Activated naive CD4-positive, alpha-beta T cell treated with anti-CD3 and anti-CD28 coated beads, Interleukin-2, amount 10 ng/mL, durations not matched to agents 7 days and 5 days (primary cell): ENCODE data around the gene NUDT22.

Experiments used
- CTCF ChIA-PET: fragments of 350-600 bp; sonication (Branson Sonifier 250); formaldehyde crosslinking; loops from one replicate; lab custom pipeline; 2021; ENCODE audit warnings: antibody characterized with exemption; lab: Charles Lee
- DNase-seq: peaks from one replicate; pipeline ENCODE4 v3.0.0-alpha.2; 2020
- H3K27ac Mint-ChIP-seq: one replicate; pipeline ENCODE4 v1.8.0; 2021; ENCODE audit warnings: mild to moderate bottlenecking, moderate library complexity, mixed read lengths
- H3K27me3 Mint-ChIP-seq: one replicate; pipeline ENCODE4 v1.8.0; 2021; ENCODE audit warnings: mild to moderate bottlenecking, mixed read lengths
- H3K36me3 Mint-ChIP-seq: one replicate; pipeline ENCODE4 v1.8.0; 2021; ENCODE audit warnings: mixed read lengths
- H3K4me1 Mint-ChIP-seq: one replicate; pipeline ENCODE4 v1.8.0; 2021; ENCODE audit warnings: mixed read lengths
- H3K4me3 Mint-ChIP-seq: one replicate; pipeline ENCODE4 v1.8.0; 2021; ENCODE audit warnings: mild to moderate bottlenecking, moderate library complexity, mixed read lengths
- H3K9me3 Mint-ChIP-seq: one replicate; pipeline ENCODE4 v1.8.0; 2021; ENCODE audit warnings: mixed read lengths

The NUDT22 gene

GRCh38 chr11:64225608-64226506 lies at the start of gene NUDT22, which contains the start of gene TRPT1:
Gene NUDT22 (plus strand): TSS chr11:64226274. CDS start chr11:64226653, 379 bp downstream.
Gene TRPT1 (minus strand): TSS chr11:64226186. CDS start chr11:64225860, 326 bp downstream.
- CTCF ChIA-PET = interaction anchor here (1.1 to 5.1 kb wide), 6 partner anchors 10 to 24 kb away, joined by 3 to 48 read pairs (median 6); partner anchors contain the start of genes FERMT3 and FKBP2
- Mint-ChIP-seq H3K9me3 (no peaks in the 10 kb centered on the region), H3K4me3 (peak within 1 kb of the TSS; percentile 86), H3K4me1 (peaks cover 46% of the 10 kb centered on the region), H3K27ac (peak within 1 kb of the TSS; percentile 87), H3K27me3 (no peaks in the 10 kb centered on the region), H3K36me3 (peaks cover 15% of the 10 kb centered on the region)
- DNase-seq = peak; percentile 95

DNA sequence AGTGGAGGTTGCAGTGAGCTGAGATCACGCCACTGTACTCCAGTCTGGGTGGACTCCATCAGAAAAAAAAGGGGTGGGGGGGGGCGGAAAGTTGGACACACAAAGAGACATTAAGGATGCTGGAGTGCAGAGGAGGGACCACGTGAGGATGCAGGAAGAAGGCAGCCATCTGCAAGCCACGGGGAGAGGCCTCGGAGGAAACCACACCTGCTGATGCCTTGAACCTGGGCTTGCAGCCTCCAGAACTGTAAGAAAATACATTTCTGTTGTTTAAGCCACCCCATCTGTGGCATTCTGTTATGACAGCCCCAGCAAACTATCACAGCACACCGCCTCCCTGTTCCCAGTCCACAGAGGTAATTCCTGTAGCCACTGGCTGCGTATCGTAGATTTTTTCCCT lies 49.3 kb upstream of the NUDT22 start:
- H3K36me3 Mint-ChIP-seq = peaks cover 18% of the 10 kb centered on the region
- peak; percentile 51 for DNase-seq
- H3K4me1 Mint-ChIP-seq = peaks cover 32% of the 10 kb centered on the region
- H3K27ac Mint-ChIP-seq = peak overlapping the region; percentile 83
- no peaks in the 10 kb centered on the region for H3K27me3 Mint-ChIP-seq
- H3K4me3 Mint-ChIP-seq = no peak overlapping the region
- peaks cover 6% of the 10 kb centered on the region for H3K9me3 Mint-ChIP-seq
- CTCF ChIA-PET = no interaction called here

GRCh38 chr11:64178203-64178602 lies 47.9 kb upstream of the NUDT22 start:
- Mint-ChIP-seq H3K27ac (no peak overlapping the region), H3K4me1 (peaks cover 41% of the 10 kb centered on the region), H3K36me3 (peaks cover 18% of the 10 kb centered on the region), H3K4me3 (no peak overlapping the region), H3K27me3 (no peaks in the 10 kb centered on the region), H3K9me3 (peaks cover 6% of the 10 kb centered on the region)
- CTCF ChIA-PET = no interaction called here
- DNase-seq = no peak

DNA sequence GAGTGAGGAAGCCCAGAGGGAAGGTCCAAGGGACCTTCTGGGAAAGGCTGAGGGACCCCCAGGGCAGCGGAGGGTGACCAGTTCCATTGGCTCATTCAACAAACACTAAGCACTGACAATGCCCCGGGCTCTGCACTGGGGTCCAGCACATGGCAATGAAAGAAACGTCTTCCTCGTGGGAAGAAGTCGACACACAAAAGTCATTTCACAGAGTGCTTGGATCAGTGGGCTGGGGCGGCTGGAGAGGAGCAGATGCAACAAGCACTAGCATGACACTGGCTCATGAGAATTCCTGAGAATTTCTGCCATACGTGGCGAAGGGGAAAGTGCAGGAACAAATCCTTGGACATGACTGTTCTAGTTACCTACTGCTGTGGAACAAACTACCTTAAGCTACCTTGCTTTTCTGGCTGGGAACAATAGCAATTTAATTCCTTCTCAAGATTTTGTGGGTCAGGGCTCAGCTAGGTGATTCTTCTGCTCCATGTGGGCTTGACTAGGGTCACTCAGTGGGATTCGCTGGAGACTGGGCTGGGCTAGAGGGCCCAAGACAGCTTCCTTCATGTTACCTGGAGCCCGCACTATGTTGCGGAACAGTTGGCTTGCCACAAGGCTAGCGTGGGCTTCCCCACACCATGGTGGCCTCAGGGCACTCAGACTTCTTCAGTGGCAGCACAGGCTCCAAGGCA lies 47.0 kb upstream of the NUDT22 start:
- Mint-ChIP-seq H3K27ac (no peak overlapping the region), H3K4me1 (peaks cover 50% of the 10 kb centered on the region), H3K36me3 (peaks cover 16% of the 10 kb centered on the region), H3K4me3 (no peak overlapping the region), H3K9me3 (peaks cover 1% of the 10 kb centered on the region), H3K27me3 (no peaks in the 10 kb centered on the region)
- no peak for DNase-seq
- CTCF ChIA-PET = no interaction called here

- Mint-ChIP-seq H3K4me1 (peaks cover 59% of the 10 kb centered on the region), H3K4me3 (no peak overlapping the region), H3K36me3 (peaks cover 14% of the 10 kb centered on the region), H3K27ac (no peak overlapping the region), H3K27me3 (no peaks in the 10 kb centered on the region), H3K9me3 (no peaks in the 10 kb centered on the region)
- CTCF ChIA-PET = interaction anchor here (1.1 to 1.3 kb wide), 3 partner anchors 26 to 137 kb away, joined by 3 to 5 read pairs (median 3); partner anchors contain the start of genes FERMT3, PRDX5 and TRMT112
- no peak for DNase-seq
Measured at GRCh38 chr11:64180891-64181290, 45.2 kb upstream of the NUDT22 start.

GRCh38 chr11:64181506-64182411 lies 44.3 kb upstream of the NUDT22 start:
- no peak overlapping the region for H3K4me3 Mint-ChIP-seq
- H3K36me3 Mint-ChIP-seq = peaks cover 15% of the 10 kb centered on the region
- peaks cover 55% of the 10 kb centered on the region for H3K4me1 Mint-ChIP-seq
- CTCF ChIA-PET = interaction anchor here (0.7 to 1.3 kb wide), 5 partner anchors 22 to 136 kb away, joined by 3 to 5 read pairs (median 3); partner anchors contain the start of genes FERMT3, PRDX5 and TRMT112
- DNase-seq = peak; percentile 72
- no peaks in the 10 kb centered on the region for H3K9me3 Mint-ChIP-seq
- no peaks in the 10 kb centered on the region for H3K27me3 Mint-ChIP-seq
- no peak overlapping the region for H3K27ac Mint-ChIP-seq

GRCh38 chr11:64183890-64184289 lies 42.2 kb upstream of the NUDT22 start:
- H3K27me3 Mint-ChIP-seq = no peaks in the 10 kb centered on the region
- peak overlapping the region; percentile 3 for H3K27ac Mint-ChIP-seq
- peaks cover 8% of the 10 kb centered on the region for H3K36me3 Mint-ChIP-seq
- DNase-seq = no peak
- H3K4me1 Mint-ChIP-seq = peaks cover 45% of the 10 kb centered on the region
- H3K4me3 Mint-ChIP-seq = peak overlapping the region; percentile 23
- CTCF ChIA-PET = interaction anchor here (1.4 kb wide), 1 partner anchor 184 kb away, joined by 5 read pairs; no protein-coding TSS in a partner anchor
- no peaks in the 10 kb centered on the region for H3K9me3 Mint-ChIP-seq

- Mint-ChIP-seq H3K4me1 (peaks cover 51% of the 10 kb centered on the region), H3K36me3 (peaks cover 10% of the 10 kb centered on the region), H3K4me3 (peak overlapping the region; percentile 99), H3K9me3 (no peaks in the 10 kb centered on the region), H3K27me3 (no peaks in the 10 kb centered on the region), H3K27ac (peak overlapping the region; percentile 99)
- DNase-seq = no peak
- CTCF ChIA-PET = interaction anchor here (0.7 to 2.5 kb wide), 5 partner anchors 20 to 185 kb away, joined by 3 to 9 read pairs (median 3); partner anchors contain the start of gene FERMT3
Measured at GRCh38 chr11:64185175-64185692, 40.8 kb upstream of the NUDT22 start.

DNA sequence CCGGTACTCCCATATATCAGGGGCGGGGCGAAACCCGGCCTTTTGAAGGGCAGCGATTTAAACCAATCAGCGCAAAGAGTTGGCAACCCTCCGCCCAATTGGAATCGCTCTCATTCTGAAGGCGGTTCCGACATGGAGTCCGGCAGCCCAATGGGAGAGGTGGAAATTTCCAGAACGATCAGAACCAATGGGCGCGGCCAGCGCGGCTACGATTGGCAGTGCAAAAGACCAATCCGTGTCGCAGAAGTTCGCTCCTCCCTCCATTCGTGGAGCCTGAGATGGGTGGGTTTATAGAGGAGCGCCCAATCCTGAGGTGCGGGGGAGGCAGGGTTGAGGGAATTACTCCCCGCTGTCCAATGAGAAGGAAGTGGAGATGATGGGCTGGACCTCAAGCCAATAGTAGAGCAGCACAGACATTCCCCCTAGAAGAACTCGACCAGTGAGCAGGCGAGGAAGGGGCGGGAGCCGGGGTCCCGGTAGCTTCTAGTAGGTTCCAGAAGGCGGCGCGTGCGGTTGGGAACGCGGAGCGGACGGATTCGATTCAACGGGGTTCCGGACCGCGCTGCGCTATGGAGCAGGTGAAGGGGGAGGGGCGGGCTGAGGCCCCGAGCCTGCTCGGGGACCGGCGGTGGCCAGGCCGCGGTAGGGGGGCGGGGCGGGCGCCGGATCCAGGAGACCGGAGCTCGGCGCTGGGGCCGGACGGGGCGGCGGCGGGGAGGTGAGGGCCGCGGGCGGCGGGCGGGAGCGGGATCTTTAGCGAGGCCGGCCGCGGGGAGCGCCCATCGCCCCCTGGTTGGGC lies 40.2 kb upstream of the NUDT22 start, which contains the start of gene STIP1:
TSS of gene STIP1 (plus strand) at position 479 of the 799 bp plus-strand sequence. CDS start at position 570, 91 bp downstream.
- peaks cover 53% of the 10 kb centered on the region for H3K4me1 Mint-ChIP-seq
- CTCF ChIA-PET = interaction anchor here (1.0 to 2.5 kb wide), 2 partner anchors 20 to 21 kb away, joined by 3 to 9 read pairs; partner anchors contain the start of gene FERMT3

DNA sequence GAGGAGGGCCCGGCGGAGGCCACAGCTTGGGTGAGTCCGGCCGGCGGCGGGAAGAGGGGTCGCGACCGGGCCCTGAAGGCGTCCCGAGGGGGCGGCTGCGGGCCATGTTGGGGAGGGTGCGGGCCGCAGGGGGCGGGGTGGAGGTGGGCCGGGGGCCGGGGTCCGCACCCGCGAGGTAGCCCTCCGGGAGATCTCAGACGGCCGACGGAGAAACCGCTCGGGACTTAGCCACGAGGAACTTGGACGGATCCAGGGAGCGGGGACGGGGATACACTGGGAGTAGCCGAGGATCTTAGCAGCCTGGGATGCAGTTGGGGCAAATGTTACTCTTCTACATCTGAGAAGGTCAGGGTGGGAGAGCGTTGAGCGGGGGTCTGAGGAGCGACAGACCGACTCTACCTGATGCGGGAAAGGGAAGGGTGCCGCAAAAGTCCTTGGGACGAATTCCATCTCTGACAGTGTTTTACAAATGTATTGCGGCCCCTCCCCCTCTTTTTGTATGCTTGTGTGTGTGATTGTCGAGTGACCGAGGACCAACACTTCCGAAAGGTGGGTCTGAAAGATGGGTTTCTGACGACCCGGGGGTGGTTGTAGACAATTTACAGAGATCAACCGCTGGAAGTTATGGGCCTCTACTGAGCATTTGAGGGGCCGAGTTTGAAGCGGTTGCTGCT lies 39.4 kb upstream of the NUDT22 start:
- H3K9me3 Mint-ChIP-seq = no peaks in the 10 kb centered on the region
- peak; percentile 64 for DNase-seq
- no peaks in the 10 kb centered on the region for H3K27me3 Mint-ChIP-seq
- H3K27ac Mint-ChIP-seq = no peak overlapping the region
- CTCF ChIA-PET = interaction anchor here (0.9 to 2.5 kb wide), 5 partner anchors 18 to 185 kb away, joined by 4 to 9 read pairs (median 5); partner anchors contain the start of gene FERMT3
- no peak overlapping the region for H3K4me3 Mint-ChIP-seq
- H3K36me3 Mint-ChIP-seq = peaks cover 15% of the 10 kb centered on the region
- peaks cover 47% of the 10 kb centered on the region for H3K4me1 Mint-ChIP-seq

More for the DNA sequence above, 40.2 kb upstream of the NUDT22 start, which contains the start of gene STIP1:
- Mint-ChIP-seq H3K27ac (peak within 1 kb of the TSS; percentile 99), H3K9me3 (no peaks in the 10 kb centered on the region), H3K4me3 (peak within 1 kb of the TSS; percentile 99), H3K27me3 (no peaks in the 10 kb centered on the region), H3K36me3 (peaks cover 15% of the 10 kb centered on the region)
- peak; percentile 99 for DNase-seq

- H3K27ac Mint-ChIP-seq = no peak overlapping the region
Measured at GRCh38 chr11:64192434-64192833, 33.6 kb upstream of the NUDT22 start.

More at GRCh38 chr11:64192434-64192833, 33.6 kb upstream of the NUDT22 start:
- H3K4me1 Mint-ChIP-seq = peaks cover 31% of the 10 kb centered on the region
- H3K27me3 Mint-ChIP-seq = no peaks in the 10 kb centered on the region
- H3K36me3 Mint-ChIP-seq = peaks cover 57% of the 10 kb centered on the region
- CTCF ChIA-PET = interaction anchor here (2.4 kb wide), 1 partner anchor 12 kb away, joined by 11 read pairs; no protein-coding TSS in a partner anchor
- H3K4me3 Mint-ChIP-seq = no peak overlapping the region
- no peak for DNase-seq
- H3K9me3 Mint-ChIP-seq = no peaks in the 10 kb centered on the region
